Heart left ventricle (tissue), 16 donors: ENCODE data around the gene KRTAP6-1. TPM values are rescaled to one million over a fixed set of nuclear protein-coding genes. Genes with fewer than 3 reads are reported as not detected.

Source experiments
- ATAC-seq, 4 donors: fragments of 200-7000 bp; cut with Tn5 transposase; one replicate each; pipeline ENCODE4 v1.9.1; 2020 to 2022; ENCODE audit warnings: moderate library complexity in 4 of 4, mild to moderate bottlenecking in 3 of 4, moderate number of reproducible peaks in 1 of 4
- DNase-seq, 5 donors: peaks; one replicate each; pipeline ENCODE4 v3.0.0-alpha.2; 2020
- H3K27ac ChIP-seq, 12 donors: fragments of 200-600 bp; sonication (generic) in 4 of 12; one replicate each; pipeline versions ENCODE4 v1.5.0 to v1.8.0; 2016 to 2022; ENCODE audit warnings: mild to moderate bottlenecking in 2 of 12
- H3K27me3 ChIP-seq, 9 donors: fragments of 200-600 bp; sonication (generic) in 2 of 9; one replicate each; pipeline versions ENCODE4 v1.5.1 to v1.8.0; 2016 to 2022; ENCODE audit warnings: mild to moderate bottlenecking in 3 of 9
- H3K36me3 ChIP-seq, 9 donors: fragments of 200-600 bp; sonication (generic) in 2 of 9; one replicate each; pipeline versions ENCODE4 v1.5.0 to v1.8.0; 2018 to 2022; ENCODE audit warnings: mild to moderate bottlenecking in 2 of 9
- H3K4me1 ChIP-seq, 12 donors: fragments of 200-600 bp; sonication (generic) in 4 of 12; one replicate each; pipeline versions ENCODE4 v1.5.0 to v1.8.0; 2016 to 2022; ENCODE audit warnings: mild to moderate bottlenecking in 3 of 12
- H3K4me3 ChIP-seq, 12 donors: fragments of 200-600 bp; sonication (generic) in 4 of 12; one replicate each; pipeline versions ENCODE4 v1.5.0 to v1.8.0; 2017 to 2022; ENCODE audit warnings: mild to moderate bottlenecking in 9 of 12, moderate library complexity in 4 of 12
- H3K9me3 ChIP-seq, 12 donors: fragments of 200-600 bp; sonication (generic) in 4 of 12; one replicate each; pipeline versions ENCODE4 v1.5.0 to v1.8.0; 2016 to 2022; ENCODE audit warnings: mild to moderate bottlenecking in 1 of 12
- CTCF ChIP-seq, 12 donors: fragments of 200-600 bp; sonication (generic) in 4 of 12; IDR thresholded peaks; one replicate each; pipeline versions ENCODE4 v1.5.0 to v1.8.0; 2018 to 2022; ENCODE audit warnings: antibody characterized with exemption in 12 of 12, mild to moderate bottlenecking in 5 of 12
- POLR2A ChIP-seq, 2 donors: fragments of 450-650 bp; IDR thresholded peaks; one replicate each; pipeline ENCODE4 v1.6.1; 2017; ENCODE audit warnings: antibody characterized with exemption in 2 of 2, mild to moderate bottlenecking in 2 of 2, moderate library complexity in 2 of 2
- WGBS, 4 donors: extraction: QIAGEN DNeasy Blood & Tissue Kit in 2 of 4; methylation state at CpG; one replicate each; pipeline versions ENCODE4 v1.1.5 to v1.1.7; 2013 to 2018; 5-methylcytosine and 5-hydroxymethylcytosine counted together
- intact Hi-C, 10 donors: fragments of 100-400 bp; cut with DNase I; formaldehyde crosslinking; loops; one replicate each; pipeline versions ENCODE4 v1.11.1 to v1.14.2; 2022
- long read RNA-seq, 3 donors: library from polyadenylated mRNA; unstranded; transcript quantifications; one replicate each; pipeline ENCODE4 v2.0.0, GENCODE V29; 2020 to 2021
- polyA plus RNA-seq, 2 donors: library from polyadenylated mRNA; stranded (reverse); fragments of 200-250 nt; gene quantifications; one replicate each; pipeline ENCODE4 v1.2.3, GENCODE V29; 2013
- total RNA-seq, 9 donors: library from RNA; depleted of rRNA in 2 of 9; stranded (reverse); fragments of >200 nt in 2 of 9; fragmentation: NEBNext Ultra II Directional in 3 of 9; extraction: Animal tissue kit (Norgen Biotek cat#: 25700) in 3 of 9; gene quantifications; one replicate each; pipeline versions ENCODE4 v1.1.0 to v1.2.4, GENCODE V29; 2016 to 2023
- donor health status: ischemic (EF 13 %, LVEDD 7.1; RV severe dilation, severe dysfunction).
- donor health status: healthy with polysubstance abuse.
- donor health status: DM: no; HTN: yes; CAD: no.
- donor health status: DM: no; HTN: no; CAD: no.
- donor health status: ischemic (EF 25% LVEDD 6.9; RV normal size, moderate dysfunction).
- donor health status: ischemic (EF 25% LVEDD 5.7; RV mildly dilated, moderate dysfunction).
- donor health status: healthy.
- donor health status: DM: yes; HTN: yes; CAD: no.
- donor health status: ischemic (EF 35%, LVEDD 5.7; RV mildly dilated, moderate dysfunction).
- donor health status: nonischemic (EF 11% LVEDD 7.7; RV severe dilation, severe dysfunction).
- donor health status: DM: yes; HTN: yes; CAD: no.
- donor health status: PGD.
- donor health status: ischemic (EF 29% LVEDD 5.4; RV normal size, mild dysfunction).
- donor health status: nonischemic (EF 23%, LVEDD 6.1; RV moderate dilation, normal function).

Gene KRTAP6-1
- total RNA-seq (not detected), polyA plus RNA-seq (not detected)
- long read RNA-seq, donor 1, result 0 reads
- long read RNA-seq, donor 2, result 0 reads
- long read RNA-seq, donor 3, result 0 reads

DNA sequence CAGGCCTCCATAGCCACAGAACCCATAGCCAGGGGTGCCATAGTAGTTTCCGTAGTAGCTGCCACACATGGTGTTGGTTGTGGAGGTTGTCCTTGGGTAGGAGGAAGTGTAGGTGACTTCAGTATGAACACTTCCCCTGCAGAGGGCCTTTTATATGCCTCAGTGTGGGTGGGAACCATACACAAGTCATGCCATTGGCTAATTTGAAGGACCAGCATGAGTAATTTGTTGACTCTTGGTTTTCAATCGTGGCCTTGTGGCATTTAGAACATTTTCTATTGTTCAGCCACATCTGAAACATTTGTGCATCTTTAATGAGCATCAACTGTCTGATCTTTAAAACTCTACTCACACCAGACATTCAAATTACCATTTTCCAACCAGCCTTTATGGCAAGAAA, at the start of gene KRTAP6-1:
Gene KRTAP6-1 (minus strand): TSS at position 95 of the 400 bp plus-strand sequence. CDS start 26 bp downstream, at position 69.
- Histone ChIP-seq H3K9me3 (peaks cover 0 to 10% (median 0%) of the 10 kb centered on the region in 12 donors), H3K4me3 (no peak within 1 kb of the TSS), H3K4me1 (no peaks in the 10 kb centered on the region), H3K27me3 (no peaks in the 10 kb centered on the region), H3K36me3 (no peaks in the 10 kb centered on the region), H3K27ac (no peak within 1 kb of the TSS)
- no peak for TF ChIP-seq POLR2A (IDR thresholded peaks at IDR 0.05)
- TF ChIP-seq CTCF (IDR thresholded peaks at IDR 0.05), result no peak
- intact Hi-C loops, result no loop called here
- ATAC-seq, result no peak
- no peak for DNase-seq
- 28 to 69% (median 50%) methylated on average over 1 to 2 of the region's 2 CpGs for WGBS, 4 donors

- TF ChIP-seq CTCF (IDR thresholded peaks at IDR 0.05) (no peak), POLR2A (IDR thresholded peaks at IDR 0.05) (no peak)
- no peak for ATAC-seq
- DNase-seq, result no peak
- intact Hi-C loops, result no loop called here
- H3K27me3 ChIP-seq, result no peaks in the 10 kb centered on the region
- no peak overlapping the region for H3K27ac ChIP-seq
- no peak overlapping the region for H3K4me3 ChIP-seq
- H3K4me1 ChIP-seq, result no peaks in the 10 kb centered on the region
- no peaks in the 10 kb centered on the region for H3K36me3 ChIP-seq
- no peaks in the 10 kb centered on the region for H3K9me3 ChIP-seq
Observed at GRCh38 chr21:30652891-30653290, 39.2 kb upstream of the KRTAP6-1 start.

DNA sequence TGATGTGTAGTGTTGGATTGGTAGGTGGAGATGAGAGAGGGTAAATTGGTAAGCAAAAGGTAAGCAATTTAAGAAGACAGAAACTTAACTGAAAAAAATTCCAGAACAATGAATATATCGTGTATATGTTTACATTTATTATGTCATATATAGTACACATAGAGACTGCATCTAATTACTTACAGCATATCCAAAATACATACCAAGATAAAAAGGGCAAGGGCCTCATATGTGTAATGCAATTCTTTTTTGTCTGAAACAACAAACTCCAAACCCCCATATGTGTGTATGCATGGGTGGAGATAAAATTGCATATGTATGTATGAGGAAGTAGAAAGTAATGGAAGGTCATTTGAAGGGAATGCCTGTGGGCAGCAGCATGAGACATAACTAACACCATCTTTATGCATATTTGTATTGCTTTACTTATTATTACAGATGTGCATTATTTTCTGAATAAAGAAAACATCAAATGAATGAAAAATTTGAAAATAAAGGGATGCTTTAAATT, 33.2 kb upstream of the KRTAP6-1 start:
- intact Hi-C loops, result no loop called here
- Histone ChIP-seq H3K27ac (no peak overlapping the region), H3K4me3 (no peak overlapping the region), H3K9me3 (no peaks in the 10 kb centered on the region), H3K27me3 (no peaks in the 10 kb centered on the region), H3K36me3 (no peaks in the 10 kb centered on the region), H3K4me1 (no peaks in the 10 kb centered on the region)
- TF ChIP-seq POLR2A (IDR thresholded peaks at IDR 0.05) (no peak), CTCF (IDR thresholded peaks at IDR 0.05) (no peak)
- no peak for ATAC-seq
- 77 to 82% (median 77%) methylated on average over 1 of the region's 1 CpG for WGBS, 4 donors
- DNase-seq, result no peak

DNA sequence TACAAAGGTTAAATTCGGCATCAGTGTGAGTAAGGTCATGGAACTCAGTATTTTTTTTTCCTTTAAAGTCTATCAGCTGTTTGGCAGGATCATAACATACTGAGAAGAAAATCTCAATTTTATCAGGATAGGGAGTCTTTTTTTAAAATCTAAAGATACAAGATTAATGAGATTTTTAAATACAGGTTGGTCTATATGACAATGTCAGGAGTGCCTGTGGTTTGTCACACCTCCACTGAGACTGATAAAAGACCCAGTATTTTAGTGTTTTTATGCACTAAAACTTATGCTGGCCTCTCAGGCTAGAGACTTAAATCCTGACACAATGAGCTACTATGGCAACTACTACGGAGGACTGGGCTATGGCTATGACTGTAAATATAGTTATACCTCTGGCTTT, 28.8 kb upstream of the KRTAP6-1 start, which contains the start of gene KRTAP20-3:
Gene KRTAP20-3 (plus strand): TSS at position 301 of the 400 bp plus-strand sequence.
- no peak for DNase-seq
- Histone ChIP-seq H3K27ac (no peak within 1 kb of the TSS), H3K4me1 (no peaks in the 10 kb centered on the region), H3K4me3 (no peak within 1 kb of the TSS), H3K36me3 (no peaks in the 10 kb centered on the region), H3K27me3 (no peaks in the 10 kb centered on the region), H3K9me3 (no peaks in the 10 kb centered on the region)
- intact Hi-C loops, result no loop called here
- no peak for ATAC-seq
- WGBS, 4 donors, result 80 to 84% (median 84%) methylated on average over 2 of the region's 2 CpGs
- TF ChIP-seq POLR2A (IDR thresholded peaks at IDR 0.05) (no peak), CTCF (IDR thresholded peaks at IDR 0.05) (no peak)
